GM18868 (cell line): Measurements from ENCODE around the gene PNRC2.
A peak's percentile ranks its signal among the peaks of the same experiment; 100 is the strongest.
"Not testable (repeated sequence)": the region's sequence is repeated elsewhere in the genome, so short reads cannot be mapped to it uniquely, and the experiment has no call there.

Experiments used
- ATAC-seq: cut with Tn5 transposase; IDR thresholded peaks from one replicate; pipeline ENCODE4 v1.9.1; 2021; ENCODE audit warnings: mild to moderate bottlenecking, moderate library complexity; ENCODE audit not compliant: unreplicated experiment

Gene PNRC2

GRCh38 chr1:23947366-23947765, 12.3 kb upstream of the PNRC2 start:
- no peak for ATAC-seq

GRCh38 chr1:23953020-23953419, 6.6 kb upstream of the PNRC2 start:
- ATAC-seq = no peak

- no peak for ATAC-seq
Measured at GRCh38 chr1:23957096-23957495, 2.5 kb upstream of the PNRC2 start.

GRCh38 chr1:23958040-23958809, 1.4 kb upstream of the PNRC2 start:
- ATAC-seq = not testable (repeated sequence)

GRCh38 chr1:23958810-23959460, 693 bp upstream of the PNRC2 start:
- ATAC-seq = peak; percentile 73

DNA sequence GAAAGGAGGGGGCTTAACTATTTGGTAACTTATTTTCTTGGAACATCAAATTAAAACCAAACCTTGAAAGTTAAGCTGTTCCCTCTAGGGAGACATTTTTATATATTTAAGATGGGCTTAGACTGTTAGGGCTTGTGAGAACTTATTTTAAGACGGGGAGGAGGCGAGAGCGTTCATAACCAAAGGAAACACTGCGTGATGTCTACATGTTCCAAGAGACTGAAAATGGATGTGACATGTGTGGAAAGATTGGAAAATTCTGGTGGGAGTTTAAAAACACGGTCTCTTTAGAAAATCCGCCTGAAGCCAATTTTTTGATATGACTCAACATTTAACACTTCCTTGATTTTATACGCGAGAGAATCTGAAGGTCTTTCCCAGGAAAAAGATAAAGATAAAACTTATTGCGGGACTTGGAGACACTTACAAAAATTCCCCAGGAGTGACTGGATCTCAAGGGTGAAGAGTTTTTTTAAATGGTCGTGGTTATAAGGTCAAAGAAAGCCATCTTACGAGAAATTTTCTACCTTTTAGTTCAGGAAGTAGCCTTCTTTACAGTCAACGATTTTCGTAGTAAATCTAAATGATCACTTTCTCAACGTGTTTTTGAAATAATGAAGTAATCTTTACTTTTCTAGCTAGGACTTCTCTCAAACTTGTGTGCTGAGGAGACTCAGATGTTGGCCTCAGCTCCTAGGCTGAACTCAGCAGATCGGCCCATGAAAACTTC, 828 bp downstream of the PNRC2 start:
- ATAC-seq = no peak

- ATAC-seq = no peak
Measured at GRCh38 chr1:23963617-23964234, 4.1 kb downstream of the PNRC2 start.

- no peak for ATAC-seq
Measured at GRCh38 chr1:23964235-23964668, 4.6 kb downstream of the PNRC2 start.

DNA sequence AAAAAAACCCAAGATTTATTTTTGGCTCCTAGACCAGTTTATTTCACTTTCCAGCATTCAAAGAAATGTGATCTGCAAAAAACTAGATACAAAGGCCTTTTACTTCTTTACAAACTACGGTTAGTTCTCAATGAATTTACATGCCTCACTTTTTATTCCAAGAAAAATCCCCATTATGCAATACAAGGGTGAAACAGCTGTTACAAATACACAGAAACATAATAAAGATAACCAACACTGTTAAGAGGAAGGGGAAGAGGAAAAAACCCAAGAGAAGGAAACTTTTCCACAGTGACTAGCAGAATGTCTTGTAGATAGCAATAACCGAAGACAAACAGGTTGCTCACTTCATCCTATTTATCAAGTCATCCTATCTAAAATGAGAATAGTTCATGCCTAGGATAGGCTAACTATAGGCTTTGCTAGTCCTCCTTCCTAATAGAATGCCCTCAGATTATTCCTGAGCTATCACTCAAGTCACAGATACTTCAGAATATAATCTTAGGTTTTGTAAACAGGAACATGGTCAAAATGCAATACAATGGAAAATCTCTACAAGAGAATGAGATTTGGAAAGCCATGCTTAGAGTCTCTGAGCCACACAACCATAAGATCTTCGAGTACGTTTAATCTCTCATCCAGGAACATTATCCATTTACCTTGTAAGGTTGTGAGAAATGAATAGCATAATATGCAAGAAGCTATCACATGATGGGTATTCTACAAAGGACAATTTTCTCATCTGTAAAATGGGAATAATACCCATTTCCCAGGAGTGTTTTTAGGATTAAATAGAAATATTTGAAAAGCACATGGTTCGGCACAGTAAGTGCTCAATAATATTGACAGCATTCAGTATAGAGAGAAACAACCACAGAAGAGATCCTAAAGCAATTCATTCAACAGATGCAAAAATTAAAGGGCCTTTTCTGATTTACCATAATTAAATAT, 5.4 kb downstream of the PNRC2 start:
- ATAC-seq = no peak

GRCh38 chr1:23966973-23967493, 7.4 kb downstream of the PNRC2 start:
- ATAC-seq = no peak

- no peak for ATAC-seq
Measured at GRCh38 chr1:23967871-23968270, 8.2 kb downstream of the PNRC2 start.

DNA sequence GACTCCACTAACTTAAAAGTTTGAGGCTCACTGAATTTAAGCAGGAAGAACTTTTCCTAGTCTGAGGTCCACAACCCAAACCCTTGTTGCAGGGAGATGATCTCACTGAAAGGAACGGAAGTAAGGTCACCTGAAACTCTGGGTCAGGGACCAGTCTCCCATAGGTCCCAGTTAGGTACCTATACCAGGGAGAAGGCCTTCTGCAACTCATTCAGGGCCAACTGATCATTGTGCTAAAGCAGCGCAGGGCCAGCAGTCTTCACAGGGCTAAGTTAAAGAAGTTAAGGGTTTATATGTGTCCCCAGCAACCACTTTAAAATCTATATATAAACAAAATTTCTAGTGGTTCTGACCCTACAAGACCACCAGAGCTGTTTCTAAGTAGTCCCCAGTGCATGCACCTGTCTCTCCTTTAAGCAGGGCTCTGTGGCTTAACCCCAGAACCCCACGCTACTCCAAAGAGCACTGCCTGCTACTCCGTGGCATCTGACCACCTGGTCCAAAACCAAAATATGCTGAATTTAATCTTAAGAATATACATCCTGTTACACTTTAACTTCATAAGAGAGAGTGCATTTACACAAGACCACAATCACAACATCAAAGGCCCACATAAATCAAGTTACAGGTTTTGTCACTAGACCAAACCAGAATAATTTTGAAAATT, 17.7 kb downstream of the PNRC2 start:
- ATAC-seq = no peak

GRCh38 chr1:23977854-23978191, 18.2 kb downstream of the PNRC2 start:
- ATAC-seq = no peak

DNA sequence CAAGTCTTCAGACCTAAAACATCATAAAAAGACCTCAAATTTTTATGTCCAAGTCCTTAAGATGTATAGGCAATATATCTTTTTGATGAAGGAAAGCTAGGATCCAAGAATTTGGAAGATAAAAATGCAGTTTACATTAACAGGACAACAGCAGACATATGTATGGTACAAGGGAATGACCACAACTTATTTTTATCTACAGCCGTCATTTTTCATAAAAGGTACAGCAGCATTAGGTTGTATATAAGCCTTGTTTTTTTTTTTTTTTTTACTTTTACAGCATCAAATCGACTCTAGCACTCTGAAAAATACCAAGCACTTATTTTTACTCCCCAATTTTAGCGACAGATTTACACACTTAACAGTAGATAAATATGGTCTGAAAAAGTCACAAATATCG, 19.2 kb downstream of the PNRC2 start:
- no peak for ATAC-seq

DNA sequence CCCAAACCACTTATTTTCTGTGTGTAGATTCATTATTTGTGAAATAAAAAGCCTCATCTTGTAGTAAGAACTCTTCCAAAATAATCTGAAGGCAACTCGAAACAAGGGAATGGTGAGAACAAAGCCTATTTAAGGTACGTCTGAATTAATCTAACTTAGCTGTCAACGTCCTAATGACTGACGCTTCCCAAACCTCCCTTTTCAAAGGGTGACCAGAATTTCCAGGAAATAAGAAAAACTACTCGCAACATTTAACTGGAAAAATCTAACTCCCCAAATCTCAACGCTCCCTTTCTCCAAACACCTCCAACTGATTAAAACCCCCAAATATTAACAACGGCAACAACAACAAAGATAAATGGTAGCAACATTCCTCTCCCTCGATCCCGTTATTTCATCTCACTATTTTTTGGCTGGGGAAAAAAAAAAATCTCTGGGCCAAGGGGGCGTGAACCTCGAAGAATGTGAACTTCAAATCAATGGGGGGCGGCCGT, 19.8 kb downstream of the PNRC2 start:
- ATAC-seq = no peak

- ATAC-seq = peak; percentile 90
Measured at GRCh38 chr1:23979881-23980727, 20.5 kb downstream of the PNRC2 start, which contains the start of gene SRSF10. TSS of gene SRSF10 (minus strand) at chr1:23980327. CDS start at chr1:23980255, 72 bp downstream.

- ATAC-seq = no peak
Measured at GRCh38 chr1:23980728-23981070, 21.1 kb downstream of the PNRC2 start.

GRCh38 chr1:23984417-23985186, 25.0 kb downstream of the PNRC2 start:
- ATAC-seq = no peak
